Stimulated activated CD8-positive, alpha-beta memory T cell treated with anti-CD3 and anti-CD28 coated beads, Interleukin-15, amount 100 ng/mL, for 4 hours (primary cell): ENCODE results near the gene EYS.

ENCODE experiments used
- DNase-seq, 2 donors: peaks; one replicate each; pipeline ENCODE4 v3.0.0-alpha.2; 2020; ENCODE audit warnings: low read depth in 2 of 2

The EYS gene

GRCh38 chr6:63674635-63675034 lies 2032.4 kb downstream of the EYS start:
- DNase-seq = no peak

DNA sequence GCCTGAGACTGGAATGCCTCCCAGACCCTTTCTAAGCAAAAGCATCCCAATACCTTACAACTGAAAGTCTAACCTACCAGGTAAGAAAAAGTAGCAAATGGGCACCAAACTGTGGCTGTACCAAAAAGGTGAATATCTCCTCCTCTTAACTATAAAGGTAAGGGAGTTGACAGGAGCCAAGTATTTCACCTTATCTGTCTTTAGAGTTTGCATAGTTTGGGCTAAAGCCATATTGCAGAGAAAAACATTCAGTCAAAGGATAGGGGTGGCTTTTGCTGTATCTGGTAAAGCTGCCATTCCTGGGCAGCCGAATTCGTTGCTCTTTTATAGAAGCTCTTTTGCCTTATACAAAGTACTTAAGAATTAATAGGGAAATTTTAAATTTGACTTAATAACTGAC lies 2033.3 kb downstream of the EYS start:
- DNase-seq = no peak

GRCh38 chr6:63672582-63673129 lies 2034.4 kb downstream of the EYS start:
- no peak for DNase-seq

DNA sequence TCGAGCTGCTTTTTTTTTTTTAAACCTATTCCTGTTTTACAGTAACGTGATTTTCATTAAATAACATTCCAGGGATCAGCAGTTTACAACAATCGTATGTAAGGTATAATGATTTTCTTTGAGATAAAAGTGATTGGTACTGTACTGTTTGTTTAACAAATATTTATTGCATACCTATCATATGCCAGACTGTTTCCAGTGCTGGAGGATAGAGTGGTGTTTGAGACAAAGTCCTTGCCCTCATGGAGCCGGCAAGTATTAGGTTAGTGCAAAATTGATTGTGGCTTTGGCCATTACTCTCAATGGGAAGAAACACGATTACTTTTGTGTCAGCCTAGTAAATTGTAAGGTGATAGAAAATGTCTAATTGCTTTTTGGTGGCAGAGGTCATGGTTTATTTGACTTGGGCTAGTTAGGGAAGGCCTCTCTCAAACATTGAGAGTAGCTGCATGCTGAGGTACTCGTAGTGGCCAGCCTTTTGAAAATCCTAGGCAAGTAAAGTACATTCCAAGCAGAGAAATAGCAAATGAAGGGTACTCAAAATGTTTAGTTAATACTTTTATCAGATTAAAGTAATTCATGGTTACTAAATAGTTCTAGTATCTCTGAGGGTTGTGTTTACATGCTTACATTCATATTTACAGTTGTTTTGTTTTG lies 2035.8 kb downstream of the EYS start:
- DNase-seq = no peak
